Stimulated activated CD4-positive, alpha-beta T cell treated with anti-CD3 and anti-CD28 coated beads, Interleukin-12 subunit alpha, Interleukin-12 subunit beta, amount 100 ng/mL, for 48 hours (primary cell): ENCODE data around the gene TMA7B.

ENCODE experiments used
- DNase-seq, 3 donors: peaks; one replicate each; pipeline ENCODE4 v3.0.0-alpha.2; 2020; ENCODE audit warnings: low read depth in 2 of 3, low spot score in 1 of 3

Gene TMA7B

GRCh38 chr22:39999144-39999757, 39.1 kb downstream of the TMA7B start:
- DNase-seq: no peak

GRCh38 chr22:40000171-40000570, 40.0 kb downstream of the TMA7B start:
- no peak for DNase-seq

GRCh38 chr22:40001106-40001505, 40.9 kb downstream of the TMA7B start:
- no peak for DNase-seq

GRCh38 chr22:40001800-40002577, 41.8 kb downstream of the TMA7B start:
- DNase-seq: no peak

GRCh38 chr22:40002935-40003715, 42.9 kb downstream of the TMA7B start:
- DNase-seq: no peak

- DNase-seq: no peak
Measured at GRCh38 chr22:40004836-40005235, 44.6 kb downstream of the TMA7B start.

- DNase-seq: no peak
Measured at GRCh38 chr22:40006641-40007040, 46.4 kb downstream of the TMA7B start.

- no peak for DNase-seq
Measured at GRCh38 chr22:40007853-40008710, 47.9 kb downstream of the TMA7B start.

GRCh38 chr22:40008726-40009291, 48.6 kb downstream of the TMA7B start:
- no peak for DNase-seq

GRCh38 chr22:40009292-40009774, 49.1 kb downstream of the TMA7B start:
- DNase-seq: no peak

GRCh38 chr22:40009951-40010671, 49.9 kb downstream of the TMA7B start:
- DNase-seq: no peak

GRCh38 chr22:40010746-40011145, 50.5 kb downstream of the TMA7B start:
- no peak for DNase-seq
